Endothelial cell of umbilical vein (primary cell): ENCODE measurements around the gene PCDH15. TPM values are rescaled to one million over a fixed set of nuclear protein-coding genes. Genes with fewer than 3 reads are reported as not detected.
A peak's percentile ranks its signal among the peaks of the same experiment; 100 is the strongest.

Source experiments
- Bru-seq: library from RNA; stranded (reverse); fragments of 400-500 nt; gene quantifications from one replicate; lab custom pipeline; 2021; lab: Mats Ljungman, UMichigan
- BruChase-seq, 2 experiments: library from RNA; stranded (reverse); fragments of 400-500 nt; gene quantifications; one replicate each; lab custom pipeline; 2021; lab: Mats Ljungman, UMichigan
- BruUV-seq: library from RNA; stranded (reverse); fragments of 400-500 nt; replicated peaks from 2 replicates; lab custom pipeline; 2021; lab: Mats Ljungman, UMichigan
- CTCF ChIA-PET: fragments of 300-600, 350-600 bp; sonication (Branson Sonifier 250); formaldehyde crosslinking; loops from one replicate; lab custom pipeline; 2021; ENCODE audit warnings: antibody characterized with exemption, inconsistent platforms; lab: Charles Lee
- POLR2A ChIA-PET: fragments of 300-600, 350-600 bp; sonication (Branson Sonifier 250); formaldehyde crosslinking; loops from one replicate; lab custom pipeline; 2021; ENCODE audit warnings: antibody characterized with exemption, inconsistent platforms; lab: Charles Lee
- DNase-seq: peaks from one replicate; pipeline ENCODE4 v3.0.0-alpha.2; 2011; ENCODE audit warnings: low read depth, low spot score
- FAIRE-seq: peaks from 2 replicates; lab custom pipeline; 2011; peaks lifted over from hg19 to GRCh38; lab: Jason Lieb, UNC
- H2AFZ ChIP-seq: 2 replicates; pipeline ENCODE4 v1.6.0; 2012; ENCODE audit warnings: low read depth, low read length, control low read depth, inconsistent platforms
- H3K27ac ChIP-seq: 2 replicates; pipeline ENCODE4 v1.5.1; 2011; ENCODE audit warnings: low read depth, mild to moderate bottlenecking, control low read depth, low read length, moderate library complexity; ENCODE audit not compliant: insufficient read depth
- H3K27me3 ChIP-seq, 2 experiments: 2 replicates each; pipeline versions ENCODE4 v1.6.0 to v1.6.1; 2011; ENCODE audit warnings: low read length in 2 of 2, mixed read lengths in 1 of 2; ENCODE audit not compliant: control insufficient read depth in 2 of 2, insufficient read depth in 2 of 2
- H3K36me3 ChIP-seq, 2 experiments: 2 replicates in 1 of 2; 3 replicates in 1 of 2; pipeline ENCODE4 v1.5.1; 2011; ENCODE audit warnings: low read length in 2 of 2, mild to moderate bottlenecking in 1 of 2, moderate library complexity in 1 of 2; ENCODE audit not compliant: control insufficient read depth in 2 of 2, insufficient read depth in 2 of 2; ENCODE audit errors: extremely low read depth in 1 of 2
- H3K4me1 ChIP-seq: 3 replicates; pipeline ENCODE4 v1.5.1; 2011; ENCODE audit warnings: mild to moderate bottlenecking, low read length; ENCODE audit not compliant: control insufficient read depth, insufficient read depth; ENCODE audit errors: extremely low read depth
- H3K4me2 ChIP-seq: 2 replicates; pipeline ENCODE4 v1.6.1; 2011; ENCODE audit warnings: low read length, control low read depth, mixed read lengths; ENCODE audit not compliant: insufficient read depth
- H3K4me3 ChIP-seq, 3 experiments: fragments of 200-600 bp in 1 of 3; sonication (generic), shearing (Covaris generic) in 1 of 3; replicated peaks in 1 of 3; 2 replicates each; pipeline ENCODE4 v1.5.1; 2011 to 2016; ENCODE audit warnings: control low read depth in 3 of 3, low read length in 3 of 3, mild to moderate bottlenecking in 2 of 3, inconsistent platforms in 1 of 3, low read depth in 1 of 3, moderate library complexity in 1 of 3; ENCODE audit not compliant: insufficient read depth in 1 of 3
- H3K79me2 ChIP-seq: 2 replicates; pipeline ENCODE4 v1.6.0; 2012; ENCODE audit warnings: low read length, inconsistent platforms; ENCODE audit not compliant: control insufficient read depth, insufficient read depth
- H3K9ac ChIP-seq: replicated peaks from 2 replicates; pipeline ENCODE3; 2011; ENCODE audit warnings: low read length, control low read depth; ENCODE audit not compliant: insufficient read depth; ENCODE audit errors: extremely low read depth
- H3K9me1 ChIP-seq: replicated peaks from 3 replicates; pipeline ENCODE4 v1.6.0; 2011; ENCODE audit warnings: mild to moderate bottlenecking, low read length; ENCODE audit not compliant: control insufficient read depth, insufficient read depth; ENCODE audit errors: extremely low read depth
- H3K9me3 ChIP-seq: replicated peaks from 2 replicates; pipeline ENCODE4 v1.5.1; 2012; ENCODE audit warnings: low read length, inconsistent platforms; ENCODE audit not compliant: control insufficient read depth, insufficient read depth
- H4K20me1 ChIP-seq: replicated peaks from 2 replicates; pipeline ENCODE3; 2011; ENCODE audit warnings: mild to moderate bottlenecking, low read length; ENCODE audit not compliant: control insufficient read depth, insufficient read depth; ENCODE audit errors: extremely low read depth
- EZH2 ChIP-seq: IDR thresholded peaks from 2 replicates; pipeline ENCODE4 v1.6.1; 2012; ENCODE audit warnings: borderline replicate concordance, low read depth, mild to moderate bottlenecking, moderate library complexity, low read length, inconsistent platforms; ENCODE audit not compliant: severe bottlenecking
- FOS ChIP-seq: IDR thresholded peaks from 2 replicates; pipeline ENCODE4 v1.6.1; 2011; ENCODE audit warnings: mild to moderate bottlenecking, low read length, moderate library complexity, borderline replicate concordance; ENCODE audit not compliant: insufficient read depth
- GATA2 ChIP-seq: IDR thresholded peaks from 2 replicates; pipeline ENCODE4 v1.7.0; 2011; ENCODE audit warnings: low read depth, mild to moderate bottlenecking, moderate library complexity, mixed read lengths, low read length; ENCODE audit not compliant: insufficient read length, insufficient read depth
- JUN ChIP-seq: IDR thresholded peaks from 2 replicates; pipeline ENCODE4 v1.6.1; 2011; ENCODE audit warnings: borderline replicate concordance, low read depth; ENCODE audit not compliant: insufficient read length, insufficient read depth
- POLR2AphosphoS5 ChIP-seq: IDR thresholded peaks from 2 replicates; pipeline ENCODE4 v1.6.1; 2012; ENCODE audit warnings: low read depth, mild to moderate bottlenecking, control low read depth, low read length, moderate library complexity; ENCODE audit not compliant: insufficient read depth
- dilution Hi-C: fragments of 300-500 bp; cut with MboI; formaldehyde crosslinking; loops from one replicate; pipeline ENCODE4 v1.15.0; 2019; ENCODE audit warnings: low sequenced_read_pairs; ENCODE audit not compliant: extremely low pct_ligation_motif_present
- intact Hi-C: fragments of 100-400 bp; cut with micrococcal nuclease; formaldehyde crosslinking; loops from one replicate; pipeline ENCODE4 v1.10.0; 2022
- long read RNA-seq: library from polyadenylated mRNA; stranded (forward); transcript quantifications from one replicate; pipeline ENCODE4 v2.0.0, GENCODE V29; 2021
- polyA minus RNA-seq, 3 experiments: library from RNA; depleted of rRNA, polyadenylated mRNA; stranded (reverse); fragments of >200 nt; gene quantifications; 1 replicate in 1 of 3; 2 replicates in 2 of 3; pipeline ENCODE4 v1.2.3, GENCODE V29; 2011
- polyA plus RNA-seq, 4 experiments: library from polyadenylated mRNA; depleted of rRNA in 3 of 4; stranded (reverse) in 3 of 4; unstranded in 1 of 4; fragments of >200 nt; gene quantifications; 2 replicates each; pipeline versions ENCODE4 v1.2.1 to v1.2.3, GENCODE V29; 2011 to 2012; ENCODE audit warnings: missing spikeins in 1 of 4
- total RNA-seq: library from RNA; stranded (reverse); gene quantifications from 2 replicates; pipeline ENCODE4 v1.2.3, GENCODE V29; 2021
- TF ChIP-seq, protein P1 (sequence below), 2 donors: IDR thresholded peaks; 1 replicate in 1 of 2; 2 replicates in 1 of 2; pipeline ENCODE4 v1.5.1; 2011; ENCODE audit warnings: low read length in 2 of 2, mild to moderate bottlenecking in 2 of 2, moderate library complexity in 2 of 2, control low read depth in 1 of 2, inconsistent platforms in 1 of 2, low read depth in 1 of 2; ENCODE audit not compliant: insufficient read depth in 1 of 2; ENCODE audit errors: extremely low read depth in 1 of 2

PCDH15 gene
- total RNA-seq = not detected in 2 replicates
- 0.04 and 0.05 TPM in 2 replicates for polyA plus RNA-seq
- 0.05 and 0.07 TPM in 2 replicates for polyA plus RNA-seq (2011; cell fraction: cytosol; rRNA removed)
- 0.13 and 0.20 TPM in 2 replicates for polyA plus RNA-seq (2011; cell fraction: nucleus; rRNA removed)
- 0.05 TPM in 1 of 2 replicates, not detected in the other for polyA plus RNA-seq (2012)
- polyA minus RNA-seq = 0.30 and 0.58 TPM in 2 replicates
- polyA minus RNA-seq (2011; cell fraction: cytosol; rRNA and poly(A)+ RNA removed) = not detected
- 0.58 and 0.91 TPM in 2 replicates for polyA minus RNA-seq (2011; cell fraction: nucleus; rRNA and poly(A)+ RNA removed)
- percentile 2 among the genes with signal in this experiment for Bru-seq, nascent RNA
- percentile 0 among the genes with signal in this experiment for BruChase-seq, experiment 1, labeled RNA remaining after a 6-hour chase
- BruChase-seq, experiment 2, labeled RNA remaining after a 2-hour chase = percentile 0 among the genes with signal in this experiment
- long read RNA-seq = 0 reads

GRCh38 chr10:54800741-54801421 lies at the start of gene PCDH15:
Gene PCDH15, minus strand, starts transcription at chr10:54801231. Its CDS starts 136,969 bp downstream, at chr10:54664262.
- Histone ChIP-seq H3K36me3 (no peaks in the 10 kb centered on the region), H3K9me3 (no peaks in the 10 kb centered on the region), H3K9me1 (no peaks in the 10 kb centered on the region), H3K4me3 (no peak within 1 kb of the TSS), H4K20me1 (no peaks in the 10 kb centered on the region), H3K4me1 (peaks cover 19% of the 10 kb centered on the region), H3K79me2 (no peaks in the 10 kb centered on the region), H3K4me2 (peak within 1 kb of the TSS; percentile 2), H3K9ac (no peak within 1 kb of the TSS), H2AFZ (peak within 1 kb of the TSS; percentile 71), H3K27me3 (no peaks in the 10 kb centered on the region), H3K27ac (no peak within 1 kb of the TSS)
- FAIRE-seq (no peak), DNase-seq (peak; percentile 80)
- intact Hi-C loops = no loop called here
- POLR2A ChIA-PET = no interaction called here
- TF ChIP-seq JUN (no peak), EZH2 (no peak), FOS (no peak), POLR2AphosphoS5 (no peak), GATA2 (no peak)
- TF ChIP-seq, protein P1, sequence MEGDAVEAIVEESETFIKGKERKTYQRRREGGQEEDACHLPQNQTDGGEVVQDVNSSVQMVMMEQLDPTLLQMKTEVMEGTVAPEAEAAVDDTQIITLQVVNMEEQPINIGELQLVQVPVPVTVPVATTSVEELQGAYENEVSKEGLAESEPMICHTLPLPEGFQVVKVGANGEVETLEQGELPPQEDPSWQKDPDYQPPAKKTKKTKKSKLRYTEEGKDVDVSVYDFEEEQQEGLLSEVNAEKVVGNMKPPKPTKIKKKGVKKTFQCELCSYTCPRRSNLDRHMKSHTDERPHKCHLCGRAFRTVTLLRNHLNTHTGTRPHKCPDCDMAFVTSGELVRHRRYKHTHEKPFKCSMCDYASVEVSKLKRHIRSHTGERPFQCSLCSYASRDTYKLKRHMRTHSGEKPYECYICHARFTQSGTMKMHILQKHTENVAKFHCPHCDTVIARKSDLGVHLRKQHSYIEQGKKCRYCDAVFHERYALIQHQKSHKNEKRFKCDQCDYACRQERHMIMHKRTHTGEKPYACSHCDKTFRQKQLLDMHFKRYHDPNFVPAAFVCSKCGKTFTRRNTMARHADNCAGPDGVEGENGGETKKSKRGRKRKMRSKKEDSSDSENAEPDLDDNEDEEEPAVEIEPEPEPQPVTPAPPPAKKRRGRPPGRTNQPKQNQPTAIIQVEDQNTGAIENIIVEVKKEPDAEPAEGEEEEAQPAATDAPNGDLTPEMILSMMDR (IDR thresholded peaks at IDR 0.05; ENCODE audit: extremely low read depth in 1 of 2, insufficient read depth in 1 of 2, low read depth in 1 of 2, low read length in 2 of 2) = peak; percentile 31 to 66
- dilution Hi-C loops = no loop called here
- CTCF ChIA-PET = interaction anchor here (0.6 to 1.9 kb wide), 25 partner anchors 10 to 1200 kb away, joined by 3 to 16 read pairs (median 3); no protein-coding TSS in a partner anchor
- BruUV-seq = no TSS peak
